GM18511 (cell line): ENCODE data around the gene SF1.
"Not testable (repeated sequence)": the region's sequence is repeated elsewhere in the genome, so short reads cannot be mapped to it uniquely, and the experiment has no call there.

Experiments used
- ATAC-seq: cut with Tn5 transposase; IDR thresholded peaks from one replicate; pipeline ENCODE4 v1.9.1; 2021; ENCODE audit warnings: mild to moderate bottlenecking, moderate library complexity; ENCODE audit not compliant: unreplicated experiment

Gene SF1, protein sequence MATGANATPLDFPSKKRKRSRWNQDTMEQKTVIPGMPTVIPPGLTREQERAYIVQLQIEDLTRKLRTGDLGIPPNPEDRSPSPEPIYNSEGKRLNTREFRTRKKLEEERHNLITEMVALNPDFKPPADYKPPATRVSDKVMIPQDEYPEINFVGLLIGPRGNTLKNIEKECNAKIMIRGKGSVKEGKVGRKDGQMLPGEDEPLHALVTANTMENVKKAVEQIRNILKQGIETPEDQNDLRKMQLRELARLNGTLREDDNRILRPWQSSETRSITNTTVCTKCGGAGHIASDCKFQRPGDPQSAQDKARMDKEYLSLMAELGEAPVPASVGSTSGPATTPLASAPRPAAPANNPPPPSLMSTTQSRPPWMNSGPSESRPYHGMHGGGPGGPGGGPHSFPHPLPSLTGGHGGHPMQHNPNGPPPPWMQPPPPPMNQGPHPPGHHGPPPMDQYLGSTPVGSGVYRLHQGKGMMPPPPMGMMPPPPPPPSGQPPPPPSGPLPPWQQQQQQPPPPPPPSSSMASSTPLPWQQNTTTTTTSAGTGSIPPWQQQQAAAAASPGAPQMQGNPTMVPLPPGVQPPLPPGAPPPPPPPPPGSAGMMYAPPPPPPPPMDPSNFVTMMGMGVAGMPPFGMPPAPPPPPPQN

DNA sequence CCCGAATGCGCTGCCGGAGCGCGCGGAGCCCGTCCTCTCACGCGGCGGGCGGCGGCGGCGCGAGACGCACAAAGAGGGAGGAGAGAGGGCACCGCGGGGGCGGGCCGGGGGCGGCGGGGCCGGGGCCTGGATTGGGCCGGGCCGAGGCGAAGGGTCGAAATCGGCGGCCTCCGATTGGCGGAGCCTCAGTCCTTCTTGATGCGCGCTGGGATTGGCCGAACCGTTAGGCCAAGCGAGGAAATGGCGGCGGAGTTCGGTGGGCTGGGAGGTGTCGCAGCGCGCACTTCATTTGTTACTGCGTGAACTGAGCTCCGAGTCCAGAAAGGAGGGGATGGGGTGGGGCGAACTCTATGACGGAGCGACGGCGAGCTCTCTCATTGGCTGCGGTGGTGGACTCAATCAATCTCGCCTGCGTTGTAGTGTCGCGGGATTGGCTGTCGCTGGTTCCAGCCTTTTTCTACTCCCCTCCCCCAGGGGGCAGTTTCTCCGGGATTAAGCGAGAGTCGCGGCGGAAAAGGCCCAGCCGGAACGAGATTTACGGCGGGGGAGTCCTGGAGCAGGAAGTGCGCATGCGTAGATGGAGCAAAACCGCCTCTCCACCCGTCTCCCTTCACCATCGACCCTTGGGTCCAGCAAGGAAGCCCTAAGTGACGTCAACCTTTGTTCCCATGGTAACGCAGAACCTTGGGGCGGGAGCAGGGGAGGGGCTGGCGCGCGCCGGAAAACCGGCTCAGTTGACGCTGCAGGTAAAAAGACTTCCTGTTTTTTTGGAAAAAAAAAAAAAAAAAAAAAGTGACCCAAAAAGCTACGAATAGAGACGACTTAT lies at the start of gene SF1:
Gene SF1, minus strand, starts transcription at position 70 of the 826 bp plus-strand sequence. CDS start 150 bp downstream, outside the sequence.
- peak; percentile 84 for ATAC-seq

GRCh38 chr11:64827451-64827839 lies 49.1 kb upstream of the SF1 start:
- ATAC-seq: no peak

GRCh38 chr11:64826578-64827450 lies 48.5 kb upstream of the SF1 start:
- no peak for ATAC-seq

GRCh38 chr11:64826062-64826461 lies 47.7 kb upstream of the SF1 start:
- no peak for ATAC-seq

- ATAC-seq: no peak
Observed at GRCh38 chr11:64823568-64824119, 45.3 kb upstream of the SF1 start.

- ATAC-seq: no peak
Observed at GRCh38 chr11:64817476-64817875, 39.1 kb upstream of the SF1 start.

- ATAC-seq: not testable (repeated sequence)
Observed at GRCh38 chr11:64815433-64815832, 37.1 kb upstream of the SF1 start.

GRCh38 chr11:64814712-64815187 lies 36.4 kb upstream of the SF1 start:
- ATAC-seq: peak; percentile 76

DNA sequence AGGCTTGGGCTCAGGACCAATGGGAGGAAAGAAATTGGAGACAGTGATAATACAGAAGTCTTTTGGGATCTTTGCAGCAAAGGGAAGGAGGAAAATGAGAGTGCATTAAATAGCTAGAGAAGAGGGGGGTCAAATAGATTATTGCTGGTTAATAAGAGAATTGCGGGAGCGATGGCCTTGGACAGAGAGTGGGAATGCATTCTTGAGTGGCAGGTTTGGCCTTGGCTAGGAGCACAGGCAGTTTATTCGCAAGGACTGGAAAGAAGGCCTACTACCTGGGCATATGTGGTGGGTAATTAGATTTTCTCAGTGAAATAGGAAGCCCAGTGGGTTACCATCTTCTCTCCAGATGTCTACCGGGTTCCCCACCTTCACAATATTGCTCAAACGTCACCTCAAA lies 35.5 kb upstream of the SF1 start:
- ATAC-seq: no peak

- ATAC-seq: no peak
Observed at GRCh38 chr11:64810891-64811272, 32.5 kb upstream of the SF1 start.

- peak; percentile 61 for ATAC-seq
Observed at GRCh38 chr11:64810271-64810890, 32.0 kb upstream of the SF1 start, which contains the start of gene MEN1. TSS of gene MEN1 (minus strand) at chr11:64810551. CDS start at chr11:64810109, 442 bp downstream.

DNA sequence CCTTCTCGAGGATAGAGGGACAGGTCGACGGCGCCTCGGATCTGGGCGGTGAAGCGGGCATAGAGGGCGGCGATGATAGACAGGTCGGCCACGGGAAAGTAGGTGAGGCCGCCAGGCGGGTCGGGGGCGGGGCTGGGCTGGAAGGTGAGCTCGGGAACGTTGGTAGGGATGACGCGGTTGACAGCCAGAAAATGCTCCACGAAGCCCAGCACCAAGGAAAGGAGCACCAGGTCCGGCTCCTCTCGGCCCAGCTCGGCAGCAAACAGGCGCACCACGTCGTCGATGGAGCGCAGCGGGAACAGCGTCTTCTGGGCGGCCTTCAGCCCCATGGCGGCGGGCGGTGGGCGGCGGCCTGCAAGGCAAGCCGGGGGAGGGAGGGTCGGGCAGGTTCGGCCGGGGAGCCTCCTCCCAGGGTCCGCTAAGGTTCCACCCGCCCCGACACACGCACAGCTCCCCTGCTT lies 31.5 kb upstream of the SF1 start:
- no peak for ATAC-seq

- ATAC-seq: no peak
Observed at GRCh38 chr11:64805481-64805880, 27.1 kb upstream of the SF1 start.

DNA sequence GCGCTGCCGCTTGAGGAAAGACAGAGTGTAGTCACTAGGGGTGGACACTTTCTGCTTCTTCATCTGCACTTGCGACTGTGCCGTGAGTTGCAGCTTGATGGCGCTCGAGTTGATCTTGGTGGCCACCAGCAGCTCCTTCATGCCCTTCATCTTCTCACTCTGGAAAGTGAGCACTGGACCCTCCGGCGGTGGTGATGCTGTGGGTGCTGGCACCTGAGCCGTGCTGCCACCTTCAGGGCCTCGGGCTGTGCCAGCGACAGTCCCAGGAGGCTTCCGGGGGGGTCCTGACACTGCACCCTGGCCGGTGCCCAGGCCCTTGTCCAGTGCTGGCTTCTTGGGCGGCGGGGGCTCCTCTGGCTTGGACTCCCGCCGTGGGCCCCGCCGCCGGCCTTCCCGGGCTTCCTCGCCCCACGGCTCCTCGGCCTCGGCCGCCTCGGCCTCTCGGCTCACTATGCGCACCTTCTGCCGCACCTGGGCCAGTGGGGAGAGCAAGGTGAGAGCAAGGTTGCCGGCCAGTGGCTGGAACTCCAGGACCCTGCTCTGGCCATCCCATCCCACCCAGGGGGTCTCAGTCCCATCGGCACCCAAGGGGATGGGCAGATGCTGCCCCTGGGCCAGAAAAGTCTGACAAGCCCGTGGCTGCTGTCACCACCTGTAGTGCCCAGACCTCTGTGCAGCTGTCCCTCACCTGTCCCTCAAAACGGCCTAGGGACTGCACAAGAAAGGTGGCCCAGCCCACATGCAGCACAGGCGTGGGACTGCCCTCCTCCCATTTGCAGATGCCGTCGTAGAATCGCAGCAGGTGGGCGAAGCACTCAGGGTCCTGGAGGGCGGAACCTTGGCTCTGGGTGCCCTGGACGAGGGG lies 26.2 kb upstream of the SF1 start:
- no peak for ATAC-seq

- ATAC-seq: no peak
Observed at GRCh38 chr11:64803846-64804345, 25.6 kb upstream of the SF1 start.

DNA sequence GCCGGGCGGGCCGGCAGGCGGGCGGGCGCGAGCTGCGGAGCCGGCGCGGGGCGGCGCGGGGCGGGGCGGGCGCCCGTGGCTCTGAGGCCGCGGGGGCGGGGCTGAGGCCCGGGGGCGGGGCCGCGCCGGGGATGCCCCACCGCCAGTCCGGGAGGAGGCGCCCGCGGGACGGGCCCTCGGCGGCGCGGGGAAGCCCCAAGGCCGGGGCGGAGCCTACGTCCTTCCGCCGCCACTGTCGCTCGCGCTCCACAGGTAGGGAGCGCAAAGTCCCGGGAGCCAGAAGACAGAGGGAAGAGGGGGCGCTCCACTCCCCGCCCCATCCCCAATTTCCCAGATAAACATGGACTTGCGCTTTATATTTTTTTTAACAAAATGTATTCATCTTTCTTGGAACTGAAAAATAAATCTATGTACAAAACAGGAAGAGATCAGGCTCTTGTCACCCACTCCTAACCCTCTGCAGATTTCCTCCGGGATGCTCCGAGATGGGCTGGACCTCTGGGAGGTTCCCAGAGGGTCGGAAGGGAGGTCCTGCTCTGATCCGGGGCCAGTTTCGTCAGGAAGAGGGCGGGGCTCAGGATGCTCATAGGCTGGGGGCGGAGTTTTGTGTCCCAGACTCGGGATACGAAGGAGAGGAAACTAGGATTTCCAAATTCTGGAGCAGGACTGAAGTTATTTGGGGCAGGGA lies 25.0 kb upstream of the SF1 start, which contains the start of gene MAP4K2:
Gene MAP4K2, minus strand, starts transcription at position 57 of the 688 bp plus-strand sequence. CDS start 65 bp downstream, outside the sequence.
- peak; percentile 66 for ATAC-seq

DNA sequence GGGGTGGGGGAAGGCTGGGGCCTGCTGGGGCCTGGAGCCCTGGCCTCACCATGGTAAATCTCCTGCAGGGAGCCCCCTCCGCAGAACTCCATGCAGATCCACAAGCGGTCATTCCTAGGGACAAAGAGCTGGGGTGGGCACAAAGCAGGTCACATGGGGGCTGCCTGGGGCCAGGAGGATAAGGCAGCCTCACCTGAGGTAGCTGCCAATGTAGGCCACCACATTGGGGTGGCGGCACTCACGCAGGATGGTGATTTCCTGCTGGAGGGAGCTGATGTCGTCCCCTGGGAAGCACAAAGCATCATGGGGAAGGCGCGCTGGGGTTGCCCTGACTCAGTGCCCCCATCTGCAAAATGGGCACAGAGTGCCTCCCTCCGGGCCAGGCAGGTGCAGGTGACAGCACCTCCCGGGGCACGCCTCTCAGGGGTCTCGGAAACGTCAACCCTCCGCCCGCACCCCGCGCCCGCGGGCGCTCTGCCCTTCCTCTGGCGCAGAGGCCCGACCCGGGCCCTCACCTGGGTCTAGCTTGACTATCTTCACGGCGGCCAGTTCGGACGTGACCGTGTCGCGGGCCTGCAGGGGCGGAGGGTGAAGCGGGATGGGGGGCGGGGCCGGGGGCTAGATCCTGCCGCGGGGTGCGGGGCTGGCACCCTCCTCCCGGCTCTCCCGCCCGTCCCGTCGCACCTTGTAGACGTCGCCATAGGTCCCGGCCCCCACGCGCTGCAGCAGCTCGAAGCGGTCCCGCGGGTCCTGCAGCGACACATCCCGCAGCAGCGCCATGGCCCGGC lies 24.2 kb upstream of the SF1 start:
- ATAC-seq: peak; percentile 40
